Measurements from ENCODE around the gene KCNG4.

DNA sequence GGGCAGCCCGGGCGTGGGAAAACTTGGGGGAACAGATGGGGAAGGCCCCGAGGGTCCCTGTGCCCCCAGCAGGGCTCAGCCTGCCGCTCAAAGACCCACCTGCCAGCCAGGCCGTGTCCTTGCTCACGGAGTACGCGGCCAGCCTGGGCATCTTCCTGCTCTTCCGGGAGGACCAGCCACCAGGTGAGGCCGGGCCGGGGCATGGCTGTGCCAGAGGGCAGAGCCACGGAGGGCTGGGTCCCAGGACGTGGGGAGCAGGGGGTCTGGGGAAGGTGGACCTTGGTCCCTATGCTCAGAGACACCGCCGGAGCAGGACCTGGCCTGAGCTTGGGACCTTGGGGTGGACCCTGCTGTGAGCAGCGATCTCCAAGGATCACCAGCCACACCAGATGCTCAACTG lies 48.3 kb downstream of the KCNG4 start:
- no peak for TF ChIP-seq CTCF (conservative IDR thresholded peaks at IDR 0.05; ENCODE audit: low read length)
- no peak for TF ChIP-seq EZH2phosphoT487 (IDR thresholded peaks at IDR 0.05; ENCODE audit: borderline replicate concordance)

All from Loucy (cell line).